Pericardium fibroblast (primary cell): ENCODE data around the gene CCDC152. TPM values are rescaled to one million over a fixed set of nuclear protein-coding genes. Genes with fewer than 3 reads are reported as not detected.

ENCODE experiments used
- total RNA-seq: library from RNA; depleted of rRNA; stranded (reverse); fragments of >200 nt; gene quantifications from 2 replicates; pipeline ENCODE4 v1.2.3, GENCODE V29; 2015

CCDC152 gene
- 1.3 and 3.2 TPM in 2 replicates for total RNA-seq

GRCh38 chr5:42756606-42757601 lies at the start of gene CCDC152:
Gene CCDC152 (plus strand): TSS chr5:42756818. CDS start chr5:42759122, 2,304 bp downstream.

GRCh38 chr5:42811591-42812446 lies 55.2 kb downstream of the CCDC152 start, which contains the start of gene SELENOP:
Gene SELENOP (minus strand): TSS chr5:42811892. CDS start chr5:42808353, 3,539 bp downstream.

Other genes with a start within 250 kb of the CCDC152 start
- 134 and 182 TPM in 2 replicates for gene SELENOP, start 55.1 kb downstream of the CCDC152 start, total RNA-seq